ENCODE measurements around the gene PRDM5. TPM values are rescaled to one million over a fixed set of nuclear protein-coding genes. Genes with fewer than 3 reads are reported as not detected.

PRDM5 gene
- total and polyA plus RNA-seq, 7 experiments from 2014 or later = 0.15 to 1.1 (median 0.54) TPM; not detected in 2

GRCh38 chr4:120918788-120919187 is 3.7 kb downstream of the PRDM5 start:
- H3K4me3 Mint-ChIP-seq = no peak overlapping the region
- Histone ChIP-seq H3K36me3 (ENCODE audit: control insufficient read depth in 2 of 3, insufficient read depth in 3 of 3, low read length in 3 of 3) (peaks cover 0 to 3% (median 0%) of the 10 kb centered on the region in 3 experiments), H3K4me1 (ENCODE audit: control insufficient read depth in 2 of 2, insufficient read depth in 2 of 2, low read length in 2 of 2) (peaks cover 0 to 5% of the 10 kb centered on the region in 2 donors), H3K27ac (ENCODE audit: low read depth, low read length) (no peak overlapping the region), H3K4me3 (ENCODE audit: low read length) (no peak overlapping the region), H3K27me3 (ENCODE audit: control insufficient read depth in 2 of 2, insufficient read depth in 2 of 2, low read length in 2 of 2) (no peaks in the 10 kb centered on the region), H3K9me3 (ENCODE audit: control insufficient read depth in 2 of 3, low read length in 3 of 3) (no peaks in the 10 kb centered on the region)
- H3K4me1 Mint-ChIP-seq = peaks cover 8 to 16% (median 13%) of the 10 kb centered on the region in 7 donors
- intact Hi-C loops (cut with micrococcal nuclease) = no loop called here
- H3K9me3 Mint-ChIP-seq = no peaks in the 10 kb centered on the region
- CTCF ChIA-PET = no interaction called here
- H3K27me3 Mint-ChIP-seq = peaks cover 0 to 64% (median 7%) of the 10 kb centered on the region in 5 donors
- POLR2A ChIA-PET = interaction anchor here (0.6 to 1.3 kb wide), 2 partner anchors 10 to 178 kb away, joined by 3 to 5 read pairs; no protein-coding TSS in a partner anchor
- ATAC-seq (no peak), DNase-seq (no peak)
- H3K36me3 Mint-ChIP-seq = peaks cover 0 to 6% (median 0%) of the 10 kb centered on the region in 5 donors
- no peak overlapping the region for H3K27ac Mint-ChIP-seq

GRCh38 chr4:120918092-120918491 is 4.4 kb downstream of the PRDM5 start:
- Histone ChIP-seq H3K9me3 (ENCODE audit: control insufficient read depth in 2 of 3, low read length in 3 of 3) (no peaks in the 10 kb centered on the region), H3K36me3 (ENCODE audit: control insufficient read depth in 2 of 3, insufficient read depth in 3 of 3, low read length in 3 of 3) (peaks cover 0 to 3% (median 0%) of the 10 kb centered on the region in 3 experiments), H3K4me3 (ENCODE audit: low read length) (no peak overlapping the region), H3K4me1 (ENCODE audit: control insufficient read depth in 2 of 2, insufficient read depth in 2 of 2, low read length in 2 of 2) (peaks cover 0 to 5% of the 10 kb centered on the region in 2 donors), H3K27ac (ENCODE audit: low read depth, low read length) (no peak overlapping the region), H3K27me3 (ENCODE audit: control insufficient read depth in 2 of 2, insufficient read depth in 2 of 2, low read length in 2 of 2) (no peaks in the 10 kb centered on the region)
- POLR2A ChIA-PET = interaction anchor here (0.6 kb wide), 1 partner anchor 179 kb away, joined by 5 read pairs; no protein-coding TSS in a partner anchor
- intact Hi-C loops (cut with micrococcal nuclease) = no loop called here
- ATAC-seq (no peak), DNase-seq (no peak)
- CTCF ChIA-PET = no interaction called here
- H3K4me1 Mint-ChIP-seq = peaks cover 8 to 13% (median 11%) of the 10 kb centered on the region in 7 donors
- H3K27ac Mint-ChIP-seq = no peak overlapping the region
- peaks cover 0 to 6% (median 0%) of the 10 kb centered on the region in 5 donors for H3K36me3 Mint-ChIP-seq
- peaks cover 0 to 60% (median 7%) of the 10 kb centered on the region in 5 donors for H3K27me3 Mint-ChIP-seq
- no peaks in the 10 kb centered on the region for H3K9me3 Mint-ChIP-seq
- no peak overlapping the region for H3K4me3 Mint-ChIP-seq

- H3K4me3 ChIP-seq (ENCODE audit: low read length) = no peak overlapping the region
- intact Hi-C loops (cut with micrococcal nuclease) = no loop called here
- H3K27ac ChIP-seq (ENCODE audit: low read depth, low read length) = no peak overlapping the region
- ChIA-PET CTCF (no interaction called here), POLR2A (no interaction called here)
- Mint-ChIP-seq H3K9me3 (no peaks in the 10 kb centered on the region), H3K36me3 (peaks cover 0 to 5% (median 0%) of the 10 kb centered on the region in 5 donors), H3K4me3 (no peak overlapping the region), H3K4me1 (peaks cover 6 to 12% (median 8%) of the 10 kb centered on the region in 7 donors), H3K27ac (no peak overlapping the region), H3K27me3 (peaks cover 0 to 62% (median 7%) of the 10 kb centered on the region in 5 donors)
- peaks cover 0 to 1% (median 0%) of the 10 kb centered on the region in 3 experiments for H3K36me3 ChIP-seq (ENCODE audit: control insufficient read depth in 2 of 3, insufficient read depth in 3 of 3, low read length in 3 of 3)
- H3K9me3 ChIP-seq (ENCODE audit: control insufficient read depth in 2 of 3, low read length in 3 of 3) = no peaks in the 10 kb centered on the region
- DNase-seq (no peak), ATAC-seq (no peak)
- H3K27me3 ChIP-seq (ENCODE audit: control insufficient read depth in 2 of 2, insufficient read depth in 2 of 2, low read length in 2 of 2) = no peaks in the 10 kb centered on the region
- peaks cover 0 to 5% of the 10 kb centered on the region in 2 donors for H3K4me1 ChIP-seq (ENCODE audit: control insufficient read depth in 2 of 2, insufficient read depth in 2 of 2, low read length in 2 of 2)
These were observed 5.6 kb downstream of the PRDM5 start for GRCh38 chr4:120916937-120917336.

GRCh38 chr4:120915336-120915735 is 7.2 kb downstream of the PRDM5 start:
- peaks cover 0 to 12% (median 7%) of the 10 kb centered on the region in 7 donors for H3K4me1 Mint-ChIP-seq
- intact Hi-C loops (cut with micrococcal nuclease) = no loop called here
- CTCF ChIA-PET = no interaction called here

GRCh38 chr4:120903419-120903818 is 19.1 kb downstream of the PRDM5 start:
- Mint-ChIP-seq H3K4me1 (no peaks in the 10 kb centered on the region), H3K27ac (no peak overlapping the region), H3K9me3 (no peaks in the 10 kb centered on the region), H3K4me3 (no peak overlapping the region), H3K27me3 (peaks cover 0 to 13% (median 8%) of the 10 kb centered on the region in 5 donors), H3K36me3 (peaks cover 0 to 7% (median 3%) of the 10 kb centered on the region in 5 donors)
- Histone ChIP-seq H3K9me3 (ENCODE audit: control insufficient read depth in 2 of 3, low read length in 3 of 3) (no peaks in the 10 kb centered on the region), H3K36me3 (ENCODE audit: control insufficient read depth in 2 of 3, insufficient read depth in 3 of 3, low read length in 3 of 3) (no peaks in the 10 kb centered on the region), H3K27ac (ENCODE audit: low read depth, low read length) (no peak overlapping the region), H3K4me3 (ENCODE audit: low read length) (no peak overlapping the region), H3K27me3 (ENCODE audit: control insufficient read depth in 2 of 2, insufficient read depth in 2 of 2, low read length in 2 of 2) (peaks cover 0 to 3% of the 10 kb centered on the region in 2 donors), H3K4me1 (ENCODE audit: control insufficient read depth in 2 of 2, insufficient read depth in 2 of 2, low read length in 2 of 2) (no peaks in the 10 kb centered on the region)
- ChIA-PET CTCF (no interaction called here), POLR2A (no interaction called here)
- no peak for ATAC-seq
- intact Hi-C loops (cut with micrococcal nuclease) = no loop called here
- DNase-seq = no peak

More at GRCh38 chr4:120915336-120915735, 7.2 kb downstream of the PRDM5 start:
- Mint-ChIP-seq H3K27ac (no peak overlapping the region), H3K27me3 (peaks cover 0 to 52% (median 7%) of the 10 kb centered on the region in 5 donors), H3K9me3 (no peaks in the 10 kb centered on the region), H3K36me3 (no peaks in the 10 kb centered on the region), H3K4me3 (no peak overlapping the region)
- Histone ChIP-seq H3K4me3 (ENCODE audit: low read length) (no peak overlapping the region), H3K27me3 (ENCODE audit: control insufficient read depth in 2 of 2, insufficient read depth in 2 of 2, low read length in 2 of 2) (no peaks in the 10 kb centered on the region), H3K4me1 (ENCODE audit: control insufficient read depth in 2 of 2, insufficient read depth in 2 of 2, low read length in 2 of 2) (no peaks in the 10 kb centered on the region), H3K27ac (ENCODE audit: low read depth, low read length) (no peak overlapping the region), H3K9me3 (ENCODE audit: control insufficient read depth in 2 of 3, low read length in 3 of 3) (no peaks in the 10 kb centered on the region), H3K36me3 (ENCODE audit: control insufficient read depth in 2 of 3, insufficient read depth in 3 of 3, low read length in 3 of 3) (no peaks in the 10 kb centered on the region)
- DNase-seq = no peak
- POLR2A ChIA-PET = no interaction called here
- no peak for ATAC-seq

- Mint-ChIP-seq H3K27ac (no peak overlapping the region), H3K27me3 (peaks cover 0 to 13% (median 8%) of the 10 kb centered on the region in 5 donors), H3K9me3 (no peaks in the 10 kb centered on the region), H3K4me3 (no peak overlapping the region), H3K36me3 (peaks cover 0 to 7% (median 3%) of the 10 kb centered on the region in 5 donors), H3K4me1 (no peaks in the 10 kb centered on the region)
- POLR2A ChIA-PET = no interaction called here
- ATAC-seq (no peak), DNase-seq (no peak)
- H3K9me3 ChIP-seq (ENCODE audit: control insufficient read depth in 2 of 3, low read length in 3 of 3) = no peaks in the 10 kb centered on the region
- no peak overlapping the region for H3K27ac ChIP-seq (ENCODE audit: low read depth, low read length)
- H3K27me3 ChIP-seq (ENCODE audit: control insufficient read depth in 2 of 2, insufficient read depth in 2 of 2, low read length in 2 of 2) = peaks cover 0 to 3% of the 10 kb centered on the region in 2 donors
- CTCF ChIA-PET = no interaction called here
- H3K4me3 ChIP-seq (ENCODE audit: low read length) = no peak overlapping the region
- no peaks in the 10 kb centered on the region for H3K4me1 ChIP-seq (ENCODE audit: control insufficient read depth in 2 of 2, insufficient read depth in 2 of 2, low read length in 2 of 2)
- H3K36me3 ChIP-seq (ENCODE audit: control insufficient read depth in 2 of 3, insufficient read depth in 3 of 3, low read length in 3 of 3) = no peaks in the 10 kb centered on the region
- intact Hi-C loops (cut with micrococcal nuclease) = no loop called here
These were observed 19.6 kb downstream of the PRDM5 start for GRCh38 chr4:120902925-120903324.

GRCh38 chr4:120901731-120902130 is 20.8 kb downstream of the PRDM5 start:
- no peak overlapping the region for H3K27ac Mint-ChIP-seq
- H3K9me3 Mint-ChIP-seq = no peaks in the 10 kb centered on the region
- no peak for ATAC-seq
- no peak overlapping the region for H3K4me3 ChIP-seq (ENCODE audit: low read length)
- CTCF ChIA-PET = no interaction called here
- DNase-seq = no peak
- intact Hi-C loops (cut with micrococcal nuclease) = no loop called here
- H3K4me1 ChIP-seq (ENCODE audit: control insufficient read depth in 2 of 2, insufficient read depth in 2 of 2, low read length in 2 of 2) = no peaks in the 10 kb centered on the region
- no peaks in the 10 kb centered on the region for H3K4me1 Mint-ChIP-seq
- POLR2A ChIA-PET = no interaction called here
- no peaks in the 10 kb centered on the region for H3K9me3 ChIP-seq (ENCODE audit: control insufficient read depth in 2 of 3, low read length in 3 of 3)
- peaks cover 0 to 3% of the 10 kb centered on the region in 2 donors for H3K27me3 ChIP-seq (ENCODE audit: control insufficient read depth in 2 of 2, insufficient read depth in 2 of 2, low read length in 2 of 2)
- H3K36me3 Mint-ChIP-seq = peaks cover 0 to 4% (median 3%) of the 10 kb centered on the region in 5 donors
- no peak overlapping the region for H3K4me3 Mint-ChIP-seq
- H3K27ac ChIP-seq (ENCODE audit: low read depth, low read length) = no peak overlapping the region
- H3K27me3 Mint-ChIP-seq = peaks cover 0 to 13% (median 8%) of the 10 kb centered on the region in 5 donors
- no peaks in the 10 kb centered on the region for H3K36me3 ChIP-seq (ENCODE audit: control insufficient read depth in 2 of 3, insufficient read depth in 3 of 3, low read length in 3 of 3)

Data from naive thymus-derived CD4-positive, alpha-beta T cell (primary cell).